HG03457 (cell line): Measurements from ENCODE around the gene EFNB1.

Source experiments
- ATAC-seq: cut with Tn5 transposase; IDR thresholded peaks from one replicate; pipeline ENCODE4 v1.9.1; 2021; ENCODE audit warnings: moderate number of reproducible peaks; ENCODE audit not compliant: unreplicated experiment

Gene EFNB1

GRCh38 chrX:68827256-68827655, 1.6 kb upstream of the EFNB1 start:
- no peak for ATAC-seq

- ATAC-seq = no peak
These were observed 785 bp upstream of the EFNB1 start for GRCh38 chrX:68827848-68828624.

- ATAC-seq = no peak
These were observed 979 bp downstream of the EFNB1 start for GRCh38 chrX:68829582-68830418.

GRCh38 chrX:68830419-68831404, 1.9 kb downstream of the EFNB1 start:
- no peak for ATAC-seq

- no peak for ATAC-seq
These were observed 2.7 kb downstream of the EFNB1 start for GRCh38 chrX:68831405-68832100.

- no peak for ATAC-seq
These were observed 3.2 kb downstream of the EFNB1 start for GRCh38 chrX:68832101-68832416.

- no peak for ATAC-seq
These were observed 4.0 kb downstream of the EFNB1 start for GRCh38 chrX:68832516-68833447.

- no peak for ATAC-seq
These were observed 4.6 kb downstream of the EFNB1 start for GRCh38 chrX:68833448-68833805.

- ATAC-seq = no peak
These were observed 5.1 kb downstream of the EFNB1 start for GRCh38 chrX:68833855-68834331.

- no peak for ATAC-seq
These were observed 5.7 kb downstream of the EFNB1 start for GRCh38 chrX:68834371-68835103.

GRCh38 chrX:68835104-68835442, 6.3 kb downstream of the EFNB1 start:
- no peak for ATAC-seq

GRCh38 chrX:68835468-68835867, 6.6 kb downstream of the EFNB1 start:
- no peak for ATAC-seq

- no peak for ATAC-seq
These were observed 8.3 kb downstream of the EFNB1 start for GRCh38 chrX:68837119-68837518.

GRCh38 chrX:68838571-68838910, 9.7 kb downstream of the EFNB1 start:
- no peak for ATAC-seq

- no peak for ATAC-seq
These were observed 10.9 kb downstream of the EFNB1 start for GRCh38 chrX:68839771-68840170.

GRCh38 chrX:68840256-68840655, 11.4 kb downstream of the EFNB1 start:
- no peak for ATAC-seq

- no peak for ATAC-seq
These were observed 12.6 kb downstream of the EFNB1 start for GRCh38 chrX:68841251-68842049.

GRCh38 chrX:68842351-68842750, 13.5 kb downstream of the EFNB1 start:
- no peak for ATAC-seq
